Measurements from ENCODE around the gene SELENOF.
"Not testable (repeated sequence)": the region's sequence is repeated elsewhere in the genome, so short reads cannot be mapped to it uniquely, and the experiment has no call there.

Gene SELENOF

GRCh38 chr1:86856196-86856595, 57.7 kb downstream of the SELENOF start:
- DNase-seq = no peak

GRCh38 chr1:86854352-86854751, 59.6 kb downstream of the SELENOF start:
- DNase-seq = no peak

GRCh38 chr1:86852782-86853408, 61.0 kb downstream of the SELENOF start:
- DNase-seq = no peak

- DNase-seq = no peak
Observed at GRCh38 chr1:86852289-86852688, 61.6 kb downstream of the SELENOF start.

- no peak for DNase-seq
Observed at GRCh38 chr1:86849756-86850155, 64.2 kb downstream of the SELENOF start.

- no peak for DNase-seq
Observed at GRCh38 chr1:86848654-86849053, 65.3 kb downstream of the SELENOF start.

GRCh38 chr1:86846164-86846647, 67.7 kb downstream of the SELENOF start:
- DNase-seq = no peak

- no peak for DNase-seq
Observed at GRCh38 chr1:86845514-86845913, 68.4 kb downstream of the SELENOF start.

GRCh38 chr1:86841116-86841515, 72.8 kb downstream of the SELENOF start:
- no peak for DNase-seq

GRCh38 chr1:86833461-86834215, 80.3 kb downstream of the SELENOF start:
- DNase-seq = peak in 2 of 4 experiments; percentile 4 to 20

GRCh38 chr1:86832433-86832832, 81.5 kb downstream of the SELENOF start:
- DNase-seq = no peak

GRCh38 chr1:86829321-86829720, 84.6 kb downstream of the SELENOF start:
- DNase-seq = no peak

GRCh38 chr1:86828024-86828423, 85.9 kb downstream of the SELENOF start:
- no peak for DNase-seq

- DNase-seq = no peak
Observed at GRCh38 chr1:86826856-86827255, 87.1 kb downstream of the SELENOF start.

GRCh38 chr1:86825319-86825718, 88.6 kb downstream of the SELENOF start:
- no peak for DNase-seq

GRCh38 chr1:86823821-86824500, 90.0 kb downstream of the SELENOF start:
- DNase-seq = no peak

GRCh38 chr1:86823386-86823785, 90.5 kb downstream of the SELENOF start:
- no peak for DNase-seq

- DNase-seq = no peak
Observed at GRCh38 chr1:86822459-86822858, 91.5 kb downstream of the SELENOF start.

GRCh38 chr1:86821956-86822355, 92.0 kb downstream of the SELENOF start:
- no peak for DNase-seq

- DNase-seq = not testable (repeated sequence)
Observed at GRCh38 chr1:86819970-86820369, 94.0 kb downstream of the SELENOF start.

- not testable (repeated sequence) for DNase-seq
Observed at GRCh38 chr1:86817246-86817826, 96.6 kb downstream of the SELENOF start.

- not testable (repeated sequence) for DNase-seq
Observed at GRCh38 chr1:86814118-86814517, 99.8 kb downstream of the SELENOF start.

Measured in activated naive CD4-positive, alpha-beta T cell (primary cell).